RWPE2 (cell line): Measurements from ENCODE around the gene IRAK1.
"Not testable (repeated sequence)": the region's sequence is repeated elsewhere in the genome, so short reads cannot be mapped to it uniquely, and the experiment has no call there.

Experiments
- ATAC-seq: fragments of 200-7000 bp; cut with Tn5 transposase; 3 replicates; pipeline ENCODE4 v1.9.1; 2021; ENCODE audit warnings: low read depth
- DNase-seq: peaks from one replicate; pipeline ENCODE4 v3.0.0-alpha.2; 2020; ENCODE audit warnings: low spot score
- H3K27ac ChIP-seq: fragments of 450-650 bp; 2 replicates; pipeline ENCODE4 v1.5.1; 2017; ENCODE audit warnings: mild to moderate bottlenecking; ENCODE audit not compliant: poor library complexity, severe bottlenecking
- H3K27me3 ChIP-seq: fragments of 250-450 bp; sonication (Bioruptor Pico); 2 replicates; pipeline ENCODE4 v1.5.1; 2021; ENCODE audit warnings: mild to moderate bottlenecking, moderate library complexity; ENCODE audit not compliant: insufficient read depth, poor library complexity, severe bottlenecking
- H3K36me3 ChIP-seq: fragments of 250-450 bp; sonication (Bioruptor Pico); 2 replicates; pipeline ENCODE4 v1.5.1; 2020; ENCODE audit warnings: low read depth, mild to moderate bottlenecking, moderate library complexity
- H3K4me1 ChIP-seq: fragments of 250-450 bp; sonication (Bioruptor Pico); 2 replicates; pipeline ENCODE4 v1.5.1; 2021; ENCODE audit warnings: mild to moderate bottlenecking, moderate library complexity; ENCODE audit not compliant: insufficient read depth, poor library complexity, severe bottlenecking
- H3K4me3 ChIP-seq: fragments of 250-450 bp; sonication (Bioruptor Pico); 2 replicates; pipeline ENCODE4 v1.5.1; 2021; ENCODE audit warnings: mild to moderate bottlenecking, moderate library complexity; ENCODE audit not compliant: severe bottlenecking
- H3K9me3 ChIP-seq: fragments of 250-450 bp; sonication (Bioruptor Pico); 2 replicates; pipeline ENCODE4 v1.5.1; 2021; ENCODE audit warnings: mild to moderate bottlenecking, moderate library complexity; ENCODE audit not compliant: severe bottlenecking
- CTCF ChIP-seq: fragments of 450-650 bp; IDR thresholded peaks from one replicate; pipeline ENCODE4 v1.5.1; 2017; ENCODE audit warnings: mild to moderate bottlenecking, moderate library complexity; ENCODE audit not compliant: poor library complexity, severe bottlenecking

IRAK1 gene

GRCh38 chrX:153984351-153985178 lies 35.1 kb downstream of the IRAK1 start:
- H3K9me3 ChIP-seq, result no peaks in the 10 kb centered on the region
- no peak for TF ChIP-seq CTCF
- DNase-seq, result no peak
- H3K36me3 ChIP-seq, result no peaks in the 10 kb centered on the region
- H3K4me1 ChIP-seq, result no peaks in the 10 kb centered on the region
- no peak for ATAC-seq
- H3K27ac ChIP-seq, result no peak overlapping the region
- no peaks in the 10 kb centered on the region for H3K27me3 ChIP-seq
- no peak overlapping the region for H3K4me3 ChIP-seq

- no peak overlapping the region for H3K4me3 ChIP-seq
- no peak for TF ChIP-seq CTCF
- H3K27ac ChIP-seq, result no peak overlapping the region
- H3K9me3 ChIP-seq, result no peaks in the 10 kb centered on the region
- ATAC-seq, result no peak
- no peaks in the 10 kb centered on the region for H3K27me3 ChIP-seq
- no peaks in the 10 kb centered on the region for H3K36me3 ChIP-seq
- H3K4me1 ChIP-seq, result no peaks in the 10 kb centered on the region
- no peak for DNase-seq
Observed at GRCh38 chrX:153983321-153983801, 36.3 kb downstream of the IRAK1 start.

GRCh38 chrX:153981771-153982533 lies 37.8 kb downstream of the IRAK1 start:
- no peak for DNase-seq
- Histone ChIP-seq H3K27ac (no peak overlapping the region), H3K4me3 (no peak overlapping the region), H3K36me3 (no peaks in the 10 kb centered on the region), H3K27me3 (no peaks in the 10 kb centered on the region), H3K9me3 (no peaks in the 10 kb centered on the region), H3K4me1 (no peaks in the 10 kb centered on the region)
- no peak for ATAC-seq
- TF ChIP-seq CTCF, result no peak

- H3K4me3 ChIP-seq, result no peak overlapping the region
Observed at GRCh38 chrX:153981231-153981630, 38.5 kb downstream of the IRAK1 start.

GRCh38 chrX:153980394-153980793 lies 39.3 kb downstream of the IRAK1 start:
- DNase-seq, H3K27me3 ChIP-seq, ATAC-seq, H3K4me1 ChIP-seq, H3K27ac ChIP-seq, H3K36me3 ChIP-seq, H3K9me3 ChIP-seq, H3K4me3 ChIP-seq: not testable (repeated sequence)

More at GRCh38 chrX:153981231-153981630, 38.5 kb downstream of the IRAK1 start:
- Histone ChIP-seq H3K9me3 (no peaks in the 10 kb centered on the region), H3K27ac (no peak overlapping the region), H3K36me3 (no peaks in the 10 kb centered on the region), H3K4me1 (no peaks in the 10 kb centered on the region), H3K27me3 (no peaks in the 10 kb centered on the region)
- DNase-seq, result no peak
- ATAC-seq, result no peak
- no peak for TF ChIP-seq CTCF
